Measurements from ENCODE around the gene BANF1. TPM values are rescaled to one million over a fixed set of nuclear protein-coding genes. Genes with fewer than 3 reads are reported as not detected.
A peak's percentile ranks its signal among the peaks of the same experiment; 100 is the strongest.
"Not testable (repeated sequence)": the region's sequence is repeated elsewhere in the genome, so short reads cannot be mapped to it uniquely, and the experiment has no call there.

Gene BANF1
- total RNA-seq, 2 experiments from 2014 or later: 267 to 311 TPM

GRCh38 chr11:66008095-66008467, 5.8 kb downstream of the BANF1 start:
- POLR2A ChIA-PET: interaction anchor here (1.0 to 1.1 kb wide), 4 partner anchors 51 to 209 kb away, joined by 3 to 4 read pairs (median 3); no protein-coding TSS in a partner anchor
- intact Hi-C loops (cut with micrococcal nuclease): no loop called here

DNA sequence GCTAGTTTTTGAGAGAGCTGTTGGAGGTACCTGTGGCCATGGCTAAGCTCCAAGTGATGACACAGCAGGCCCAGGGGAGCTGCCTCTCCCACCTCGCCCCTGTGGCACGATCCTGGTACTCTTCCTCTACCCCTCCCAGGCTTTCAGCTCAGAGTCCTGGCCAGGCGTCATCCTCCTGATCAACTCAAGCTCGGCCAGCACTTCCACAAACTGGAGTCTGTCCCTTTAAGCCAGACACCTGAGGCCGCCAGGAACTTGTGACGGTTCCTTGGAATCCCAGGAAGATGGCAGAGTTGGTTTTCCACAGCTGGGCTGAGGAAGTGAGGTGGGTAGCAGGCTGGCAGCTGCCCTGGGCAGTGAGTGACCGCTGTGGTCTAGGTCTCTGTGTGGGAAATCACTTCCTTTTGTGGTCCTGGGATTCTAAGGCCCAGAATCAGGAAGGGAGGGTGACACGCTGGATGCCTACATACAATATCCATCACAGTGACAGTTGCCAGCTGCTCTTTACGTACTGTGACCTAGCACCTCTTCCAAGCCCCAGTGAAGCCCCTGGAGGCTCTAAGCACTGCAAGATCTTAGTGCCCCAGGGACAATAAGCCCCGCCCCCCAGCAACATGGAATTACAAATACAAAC, 6.3 kb downstream of the BANF1 start:
- Mint-ChIP-seq H3K4me1 (ENCODE audit: low read depth) (peaks cover 13% of the 10 kb centered on the region), H3K4me3 (no peak overlapping the region), H3K27me3 (peaks cover 17% of the 10 kb centered on the region), H3K9me3 (no peaks in the 10 kb centered on the region), H3K36me3 (ENCODE audit: low read depth) (peaks cover 18% of the 10 kb centered on the region), H3K27ac (no peak overlapping the region)
- intact Hi-C loops (cut with micrococcal nuclease): no loop called here
- CTCF ChIA-PET: interaction anchor here (0.8 to 4.3 kb wide), 4 partner anchors 14 to 123 kb away, joined by 3 to 30 read pairs (median 4); partner anchors contain the start of gene FIBP
- TF ChIP-seq, protein P1, sequence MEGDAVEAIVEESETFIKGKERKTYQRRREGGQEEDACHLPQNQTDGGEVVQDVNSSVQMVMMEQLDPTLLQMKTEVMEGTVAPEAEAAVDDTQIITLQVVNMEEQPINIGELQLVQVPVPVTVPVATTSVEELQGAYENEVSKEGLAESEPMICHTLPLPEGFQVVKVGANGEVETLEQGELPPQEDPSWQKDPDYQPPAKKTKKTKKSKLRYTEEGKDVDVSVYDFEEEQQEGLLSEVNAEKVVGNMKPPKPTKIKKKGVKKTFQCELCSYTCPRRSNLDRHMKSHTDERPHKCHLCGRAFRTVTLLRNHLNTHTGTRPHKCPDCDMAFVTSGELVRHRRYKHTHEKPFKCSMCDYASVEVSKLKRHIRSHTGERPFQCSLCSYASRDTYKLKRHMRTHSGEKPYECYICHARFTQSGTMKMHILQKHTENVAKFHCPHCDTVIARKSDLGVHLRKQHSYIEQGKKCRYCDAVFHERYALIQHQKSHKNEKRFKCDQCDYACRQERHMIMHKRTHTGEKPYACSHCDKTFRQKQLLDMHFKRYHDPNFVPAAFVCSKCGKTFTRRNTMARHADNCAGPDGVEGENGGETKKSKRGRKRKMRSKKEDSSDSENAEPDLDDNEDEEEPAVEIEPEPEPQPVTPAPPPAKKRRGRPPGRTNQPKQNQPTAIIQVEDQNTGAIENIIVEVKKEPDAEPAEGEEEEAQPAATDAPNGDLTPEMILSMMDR (IDR thresholded peaks at IDR 0.05): no peak
- POLR2A ChIA-PET: interaction anchor here (1.0 to 1.2 kb wide), 3 partner anchors 118 to 477 kb away, joined by 3 read pairs; no protein-coding TSS in a partner anchor
- ATAC-seq (no peak), DNase-seq (no peak)

More at GRCh38 chr11:66008095-66008467, 5.8 kb downstream of the BANF1 start:
- peaks cover 18% of the 10 kb centered on the region for H3K4me1 Mint-ChIP-seq (ENCODE audit: low read depth)
- no peaks in the 10 kb centered on the region for H3K9me3 Mint-ChIP-seq
- peaks cover 13% of the 10 kb centered on the region for H3K27me3 Mint-ChIP-seq
- ATAC-seq: no peak
- peaks cover 23% of the 10 kb centered on the region for H3K36me3 Mint-ChIP-seq (ENCODE audit: low read depth)
- no peak for DNase-seq
- no peak overlapping the region for H3K4me3 Mint-ChIP-seq
- TF ChIP-seq, protein P1 (IDR thresholded peaks at IDR 0.05): no peak
- CTCF ChIA-PET: interaction anchor here (0.8 to 4.3 kb wide), 4 partner anchors 14 to 120 kb away, joined by 3 to 30 read pairs (median 5); partner anchors contain the start of gene FIBP
- H3K27ac Mint-ChIP-seq: no peak overlapping the region

GRCh38 chr11:66010036-66010435, 7.7 kb downstream of the BANF1 start:
- ChIA-PET CTCF (interaction anchor here (0.7 to 5.9 kb wide), 3 partner anchors 12 to 288 kb away, joined by 3 to 38 read pairs (median 30); no protein-coding TSS in a partner anchor), POLR2A (interaction anchor here (0.7 to 3.2 kb wide), 5 partner anchors 8 to 479 kb away, joined by 3 to 7 read pairs (median 3); partner anchors contain the start of gene SF3B2)
- H3K27ac Mint-ChIP-seq; DNase-seq; intact Hi-C loops (cut with micrococcal nuclease); H3K4me3 Mint-ChIP-seq; H3K9me3 Mint-ChIP-seq; ATAC-seq; H3K4me1 Mint-ChIP-seq (ENCODE audit: low read depth); H3K36me3 Mint-ChIP-seq (ENCODE audit: low read depth): not testable (repeated sequence)
- H3K27me3 Mint-ChIP-seq: peaks cover 17% of the 10 kb centered on the region

DNA sequence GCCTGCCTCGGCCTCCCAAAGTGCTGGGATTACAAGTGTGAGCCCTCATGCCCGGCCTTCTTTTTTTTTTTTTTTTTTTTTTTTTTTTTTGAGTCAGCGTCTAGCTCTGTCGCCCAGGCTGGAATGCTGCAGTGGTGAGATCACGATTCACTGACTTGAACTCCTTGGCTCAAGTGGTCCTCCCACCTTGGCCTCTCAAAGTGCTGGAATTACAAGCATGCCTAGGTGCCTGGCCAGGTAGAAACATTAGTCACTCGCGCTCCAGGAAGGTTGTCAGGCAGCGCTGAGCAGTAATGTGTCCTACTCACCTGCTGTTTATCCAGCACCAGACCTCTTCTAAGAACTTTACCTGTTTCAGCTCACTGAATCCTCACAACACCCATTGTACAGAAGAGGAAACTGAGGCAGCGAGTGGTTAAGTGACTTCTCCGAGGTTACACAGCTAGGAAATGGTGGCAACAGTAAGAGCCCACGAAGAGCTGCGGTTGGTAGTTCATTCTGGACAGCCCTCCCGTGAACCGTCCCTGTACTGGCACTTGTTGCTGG, 9.0 kb downstream of the BANF1 start:
- ChIA-PET POLR2A (interaction anchor here (0.7 to 3.2 kb wide), 3 partner anchors 9 to 41 kb away, joined by 3 to 7 read pairs (median 3); partner anchors contain the start of genes BANF1 and SF3B2), CTCF (interaction anchor here (0.7 to 5.9 kb wide), 5 partner anchors 11 to 127 kb away, joined by 3 to 38 read pairs (median 20); no protein-coding TSS in a partner anchor)

DNA sequence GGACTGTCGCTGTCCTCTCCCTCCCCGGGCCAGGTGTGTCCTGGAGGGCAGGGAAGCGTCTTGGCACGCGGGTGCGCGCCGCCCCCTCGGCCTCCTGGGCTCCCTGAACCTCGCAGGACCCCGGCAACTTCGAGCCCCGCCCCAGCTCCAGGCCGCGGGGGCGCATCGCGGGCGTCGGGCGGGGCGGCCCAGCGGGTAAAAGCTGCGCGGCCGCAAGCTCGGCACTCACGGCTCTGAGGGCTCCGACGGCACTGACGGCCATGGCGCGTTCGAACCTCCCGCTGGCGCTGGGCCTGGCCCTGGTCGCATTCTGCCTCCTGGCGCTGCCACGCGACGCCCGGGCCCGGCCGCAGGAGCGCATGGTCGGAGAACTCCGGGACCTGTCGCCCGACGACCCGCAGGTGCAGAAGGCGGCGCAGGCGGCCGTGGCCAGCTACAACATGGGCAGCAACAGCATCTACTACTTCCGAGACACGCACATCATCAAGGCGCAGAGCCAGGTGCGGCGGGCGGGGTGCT, 9.5 kb downstream of the BANF1 start, which contains the start of gene CST6:
TSS of gene CST6 (plus strand) at position 224 of the 519 bp plus-strand sequence. CDS start at position 261, 37 bp downstream.
- H3K27ac Mint-ChIP-seq: no peak within 1 kb of the TSS
- H3K27me3 Mint-ChIP-seq: peaks cover 17% of the 10 kb centered on the region
- no peak within 1 kb of the TSS for H3K4me3 Mint-ChIP-seq
- DNase-seq: no peak
- ChIA-PET POLR2A (interaction anchor here (0.7 to 3.2 kb wide), 3 partner anchors 9 to 40 kb away, joined by 3 to 7 read pairs (median 3); partner anchors contain the start of genes BANF1 and SF3B2), CTCF (interaction anchor here (0.7 to 5.9 kb wide), 4 partner anchors 11 to 127 kb away, joined by 3 to 38 read pairs (median 12); no protein-coding TSS in a partner anchor)
- H3K36me3 Mint-ChIP-seq (ENCODE audit: low read depth): no peaks in the 10 kb centered on the region
- TF ChIP-seq, protein P1 (IDR thresholded peaks at IDR 0.05): no peak
- ATAC-seq: peak; percentile 34
- H3K9me3 Mint-ChIP-seq: no peaks in the 10 kb centered on the region
- intact Hi-C loops (cut with micrococcal nuclease): no loop called here
- peaks cover 2% of the 10 kb centered on the region for H3K4me1 Mint-ChIP-seq (ENCODE audit: low read depth)

More for the DNA sequence above, 9.0 kb downstream of the BANF1 start:
- Mint-ChIP-seq H3K27ac (no peak overlapping the region), H3K27me3 (peaks cover 17% of the 10 kb centered on the region), H3K36me3 (ENCODE audit: low read depth) (no peaks in the 10 kb centered on the region), H3K9me3 (no peaks in the 10 kb centered on the region), H3K4me3 (no peak overlapping the region), H3K4me1 (ENCODE audit: low read depth) (peaks cover 2% of the 10 kb centered on the region)
- DNase-seq: no peak
- no peak for ATAC-seq
- intact Hi-C loops (cut with micrococcal nuclease): no loop called here
- TF ChIP-seq, protein P1 (IDR thresholded peaks at IDR 0.05): no peak
